ENCODE results near the gene KIF7. TPM values are rescaled to one million over a fixed set of nuclear protein-coding genes. Genes with fewer than 3 reads are reported as not detected.

Gene KIF7
- total and polyA plus RNA-seq, 2 of the 4 experiments (the other 2 are of a cell fraction) = 5.0 to 9.0 TPM

GRCh38 chr15:89630260-89630659, 25.0 kb downstream of the KIF7 start:
- Histone ChIP-seq H3K79me1 (ENCODE audit: low read depth in 1 of 2, low read length in 2 of 2) (peaks cover 3% of the 10 kb centered on the region in 2 experiments; a peak in 1 of 4 replicates), H3K9ac (ENCODE audit: low read depth, low read length) (no peak overlapping the region), H3K23ac (ENCODE audit: low read depth, low read length) (no peak overlapping the region), H3K9me3 (ENCODE audit: control insufficient read depth, insufficient read depth, low read length) (no peaks in the 10 kb centered on the region), H4K5ac (ENCODE audit: low read depth, low read length) (no peak overlapping the region), H3K27ac (ENCODE audit: insufficient read depth, low read length) (no peak overlapping the region), H3K4ac (ENCODE audit: low read depth, low read length) (no peak overlapping the region), H3K27me3 (ENCODE audit: control insufficient read depth, insufficient read depth, low read length) (no peaks in the 10 kb centered on the region), H2BK15ac (ENCODE audit: low read depth, low read length) (no peak overlapping the region), H4K8ac (ENCODE audit: low read depth in 2 of 2, low read length in 2 of 2) (no peak overlapping the region), H2AK9ac (replicated peaks; ENCODE audit: low read depth, low read length, poor library complexity) (no peak overlapping the region), H2BK5ac (ENCODE audit: low read depth, low read length, poor library complexity, severe bottlenecking) (no peak overlapping the region), H3K36me3 (ENCODE audit: control insufficient read depth, insufficient read depth, low read length) (peaks cover 78% of the 10 kb centered on the region), H2BK20ac (ENCODE audit: low read depth, low read length) (no peak overlapping the region), H4K91ac (ENCODE audit: insufficient read depth, low read depth, low read length) (no peak overlapping the region), H2AFZ (replicated peaks; ENCODE audit: low read length, poor library complexity) (no peak overlapping the region), H2AK5ac (ENCODE audit: low read depth, low read length) (no peak overlapping the region), H3K18ac (ENCODE audit: low read depth, low read length) (no peak overlapping the region), H4K20me1 (ENCODE audit: insufficient read depth, low read length) (no peaks in the 10 kb centered on the region; the same call in 1 of the 2 replicates), H3K56ac (ENCODE audit: extremely low read depth, insufficient read depth, low read length) (no peak overlapping the region), H3K4me1 (ENCODE audit: control insufficient read depth, insufficient read depth, low read length) (no peaks in the 10 kb centered on the region), H3K14ac (replicated peaks; ENCODE audit: low read depth, low read length) (no peak overlapping the region), H2BK120ac (ENCODE audit: low read depth, low read length) (no peak overlapping the region), H3K4me3 (ENCODE audit: insufficient read depth, low read depth, low read length) (no peak overlapping the region), H3K4me2 (ENCODE audit: low read depth, low read length) (no peak overlapping the region), H3K9me1 (ENCODE audit: insufficient read depth, low read length) (no peaks in the 10 kb centered on the region)
- 95% methylated on average over 13 of the region's 14 CpGs; no CpG with 5 or more reads in 1 of the 2 experiments for WGBS, 2 experiments (ENCODE audit: extremely low coverage in 2 of 2, insufficient read length in 1 of 2)
- TF ChIP-seq RFX5 (IDR thresholded peaks at IDR 0.05; ENCODE audit: low read depth, low read length) (no peak), NFE2L2 (IDR thresholded peaks at IDR 0.05; ENCODE audit: low read depth, low read length) (no peak), SMC3 (IDR thresholded peaks at IDR 0.05; ENCODE audit: low read depth, low read length) (no peak), POLR2A (IDR thresholded peaks at IDR 0.05; ENCODE audit: low read depth, low read length) (no peak), BHLHE40 (IDR thresholded peaks at IDR 0.05; ENCODE audit: low read depth, low read length) (no peak), MAFK (IDR thresholded peaks at IDR 0.05; ENCODE audit: low read depth, low read length) (no peak), CHD1 (IDR thresholded peaks at IDR 0.05; ENCODE audit: low read depth, low read length) (no peak), FOS (IDR thresholded peaks at IDR 0.05; ENCODE audit: low read depth, low read length) (no peak), CEBPB (IDR thresholded peaks at IDR 0.05; ENCODE audit: low read depth, low read length) (no peak), MXI1 (IDR thresholded peaks at IDR 0.05; ENCODE audit: borderline replicate concordance, low read depth, low read length) (no peak)
- TF ChIP-seq, protein P1, sequence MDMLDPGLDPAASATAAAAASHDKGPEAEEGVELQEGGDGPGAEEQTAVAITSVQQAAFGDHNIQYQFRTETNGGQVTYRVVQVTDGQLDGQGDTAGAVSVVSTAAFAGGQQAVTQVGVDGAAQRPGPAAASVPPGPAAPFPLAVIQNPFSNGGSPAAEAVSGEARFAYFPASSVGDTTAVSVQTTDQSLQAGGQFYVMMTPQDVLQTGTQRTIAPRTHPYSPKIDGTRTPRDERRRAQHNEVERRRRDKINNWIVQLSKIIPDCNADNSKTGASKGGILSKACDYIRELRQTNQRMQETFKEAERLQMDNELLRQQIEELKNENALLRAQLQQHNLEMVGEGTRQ (IDR thresholded peaks at IDR 0.05; ENCODE audit: low read depth, low read length) = no peak
- TF ChIP-seq, protein P2, sequence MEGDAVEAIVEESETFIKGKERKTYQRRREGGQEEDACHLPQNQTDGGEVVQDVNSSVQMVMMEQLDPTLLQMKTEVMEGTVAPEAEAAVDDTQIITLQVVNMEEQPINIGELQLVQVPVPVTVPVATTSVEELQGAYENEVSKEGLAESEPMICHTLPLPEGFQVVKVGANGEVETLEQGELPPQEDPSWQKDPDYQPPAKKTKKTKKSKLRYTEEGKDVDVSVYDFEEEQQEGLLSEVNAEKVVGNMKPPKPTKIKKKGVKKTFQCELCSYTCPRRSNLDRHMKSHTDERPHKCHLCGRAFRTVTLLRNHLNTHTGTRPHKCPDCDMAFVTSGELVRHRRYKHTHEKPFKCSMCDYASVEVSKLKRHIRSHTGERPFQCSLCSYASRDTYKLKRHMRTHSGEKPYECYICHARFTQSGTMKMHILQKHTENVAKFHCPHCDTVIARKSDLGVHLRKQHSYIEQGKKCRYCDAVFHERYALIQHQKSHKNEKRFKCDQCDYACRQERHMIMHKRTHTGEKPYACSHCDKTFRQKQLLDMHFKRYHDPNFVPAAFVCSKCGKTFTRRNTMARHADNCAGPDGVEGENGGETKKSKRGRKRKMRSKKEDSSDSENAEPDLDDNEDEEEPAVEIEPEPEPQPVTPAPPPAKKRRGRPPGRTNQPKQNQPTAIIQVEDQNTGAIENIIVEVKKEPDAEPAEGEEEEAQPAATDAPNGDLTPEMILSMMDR (conservative IDR thresholded peaks at IDR 0.05; ENCODE audit: low read depth, low read length) = no peak
- TF ChIP-seq, protein P3, sequence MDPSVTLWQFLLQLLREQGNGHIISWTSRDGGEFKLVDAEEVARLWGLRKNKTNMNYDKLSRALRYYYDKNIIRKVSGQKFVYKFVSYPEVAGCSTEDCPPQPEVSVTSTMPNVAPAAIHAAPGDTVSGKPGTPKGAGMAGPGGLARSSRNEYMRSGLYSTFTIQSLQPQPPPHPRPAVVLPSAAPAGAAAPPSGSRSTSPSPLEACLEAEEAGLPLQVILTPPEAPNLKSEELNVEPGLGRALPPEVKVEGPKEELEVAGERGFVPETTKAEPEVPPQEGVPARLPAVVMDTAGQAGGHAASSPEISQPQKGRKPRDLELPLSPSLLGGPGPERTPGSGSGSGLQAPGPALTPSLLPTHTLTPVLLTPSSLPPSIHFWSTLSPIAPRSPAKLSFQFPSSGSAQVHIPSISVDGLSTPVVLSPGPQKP (IDR thresholded peaks at IDR 0.05; ENCODE audit: borderline replicate concordance, low read depth, low read length) = no peak
- dilution Hi-C loops (cut with HindIII; ENCODE audit: low sequenced_read_pairs, unreplicated experiment) (no loop called here), intact Hi-C loops (cut with micrococcal nuclease) (no loop called here), in situ Hi-C loops (cut with MboI; ENCODE audit: low sequenced_read_pairs) (no loop called here)
- no peak for DNase-seq
- POLR2A ChIA-PET (ENCODE audit: unreplicated experiment) = no interaction called here
- no peak for ATAC-seq (ENCODE audit: low read depth)
- no TSS peak for BruUV-seq (replicated peaks)
- CTCF ChIA-PET = no interaction called here
